Heart left ventricle (tissue), 16 donors: ENCODE data around the gene DOP1A. TPM values are rescaled to one million over a fixed set of nuclear protein-coding genes. Genes with fewer than 3 reads are reported as not detected.
A peak's percentile ranks its signal among the peaks of the same experiment; 100 is the strongest.

Source experiments
- ATAC-seq, 4 donors: fragments of 200-7000 bp; cut with Tn5 transposase; one replicate each; pipeline ENCODE4 v1.9.1; 2020 to 2022; ENCODE audit warnings: moderate library complexity in 4 of 4, mild to moderate bottlenecking in 3 of 4, moderate number of reproducible peaks in 1 of 4
- DNase-seq, 5 donors: peaks; one replicate each; pipeline ENCODE4 v3.0.0-alpha.2; 2020
- H3K27ac ChIP-seq, 12 donors: fragments of 200-600 bp; sonication (generic) in 4 of 12; one replicate each; pipeline versions ENCODE4 v1.5.0 to v1.8.0; 2016 to 2022; ENCODE audit warnings: mild to moderate bottlenecking in 2 of 12
- H3K27me3 ChIP-seq, 9 donors: fragments of 200-600 bp; sonication (generic) in 2 of 9; one replicate each; pipeline versions ENCODE4 v1.5.1 to v1.8.0; 2016 to 2022; ENCODE audit warnings: mild to moderate bottlenecking in 3 of 9
- H3K36me3 ChIP-seq, 9 donors: fragments of 200-600 bp; sonication (generic) in 2 of 9; one replicate each; pipeline versions ENCODE4 v1.5.0 to v1.8.0; 2018 to 2022; ENCODE audit warnings: mild to moderate bottlenecking in 2 of 9
- H3K4me1 ChIP-seq, 12 donors: fragments of 200-600 bp; sonication (generic) in 4 of 12; one replicate each; pipeline versions ENCODE4 v1.5.0 to v1.8.0; 2016 to 2022; ENCODE audit warnings: mild to moderate bottlenecking in 3 of 12
- H3K4me3 ChIP-seq, 12 donors: fragments of 200-600 bp; sonication (generic) in 4 of 12; one replicate each; pipeline versions ENCODE4 v1.5.0 to v1.8.0; 2017 to 2022; ENCODE audit warnings: mild to moderate bottlenecking in 9 of 12, moderate library complexity in 4 of 12
- H3K9me3 ChIP-seq, 12 donors: fragments of 200-600 bp; sonication (generic) in 4 of 12; one replicate each; pipeline versions ENCODE4 v1.5.0 to v1.8.0; 2016 to 2022; ENCODE audit warnings: mild to moderate bottlenecking in 1 of 12
- POLR2A ChIP-seq, 2 donors: fragments of 450-650 bp; IDR thresholded peaks; one replicate each; pipeline ENCODE4 v1.6.1; 2017; ENCODE audit warnings: antibody characterized with exemption in 2 of 2, mild to moderate bottlenecking in 2 of 2, moderate library complexity in 2 of 2
- WGBS, 4 donors: extraction: QIAGEN DNeasy Blood & Tissue Kit in 2 of 4; methylation state at CpG; one replicate each; pipeline versions ENCODE4 v1.1.5 to v1.1.7; 2013 to 2018; 5-methylcytosine and 5-hydroxymethylcytosine counted together
- intact Hi-C, 10 donors: fragments of 100-400 bp; cut with DNase I; formaldehyde crosslinking; loops; one replicate each; pipeline versions ENCODE4 v1.11.1 to v1.14.2; 2022
- polyA plus RNA-seq, 2 donors: library from polyadenylated mRNA; stranded (reverse); fragments of 200-250 nt; gene quantifications; one replicate each; pipeline ENCODE4 v1.2.3, GENCODE V29; 2013
- total RNA-seq, 9 donors: library from RNA; depleted of rRNA in 2 of 9; stranded (reverse); fragments of >200 nt in 2 of 9; fragmentation: NEBNext Ultra II Directional in 3 of 9; extraction: Animal tissue kit (Norgen Biotek cat#: 25700) in 3 of 9; gene quantifications; one replicate each; pipeline versions ENCODE4 v1.1.0 to v1.2.4, GENCODE V29; 2016 to 2023
- TF ChIP-seq, protein P1 (sequence below), 12 donors: fragments of 200-600 bp; sonication (generic) in 4 of 12; IDR thresholded peaks; one replicate each; pipeline versions ENCODE4 v1.5.0 to v1.8.0; 2018 to 2022; ENCODE audit warnings: antibody characterized with exemption in 12 of 12, mild to moderate bottlenecking in 5 of 12
- donor health status: ischemic (EF 13 %, LVEDD 7.1; RV severe dilation, severe dysfunction).
- donor health status: healthy with polysubstance abuse.
- donor health status: DM: no; HTN: yes; CAD: no.
- donor health status: DM: no; HTN: no; CAD: no.
- donor health status: ischemic (EF 25% LVEDD 6.9; RV normal size, moderate dysfunction).
- donor health status: ischemic (EF 25% LVEDD 5.7; RV mildly dilated, moderate dysfunction).
- donor health status: healthy.
- donor health status: DM: yes; HTN: yes; CAD: no.
- donor health status: ischemic (EF 35%, LVEDD 5.7; RV mildly dilated, moderate dysfunction).
- donor health status: nonischemic (EF 11% LVEDD 7.7; RV severe dilation, severe dysfunction).
- donor health status: DM: yes; HTN: yes; CAD: no.
- donor health status: PGD.
- donor health status: ischemic (EF 29% LVEDD 5.4; RV normal size, mild dysfunction).
- donor health status: nonischemic (EF 23%, LVEDD 6.1; RV moderate dilation, normal function).

Gene DOP1A
- total and polyA plus RNA-seq, 11 donors, result 5.0 to 25.7 (median 22.6) TPM

GRCh38 chr6:83057705-83058321 lies 9.7 kb upstream of the DOP1A start:
- Histone ChIP-seq H3K4me1 (peaks cover 0 to 6% (median 0%) of the 10 kb centered on the region in 12 donors), H3K9me3 (no peaks in the 10 kb centered on the region), H3K4me3 (no peak overlapping the region), H3K27ac (no peak overlapping the region), H3K36me3 (peaks cover 0 to 10% (median 0%) of the 10 kb centered on the region in 9 donors), H3K27me3 (no peaks in the 10 kb centered on the region)
- TF ChIP-seq, protein P1, sequence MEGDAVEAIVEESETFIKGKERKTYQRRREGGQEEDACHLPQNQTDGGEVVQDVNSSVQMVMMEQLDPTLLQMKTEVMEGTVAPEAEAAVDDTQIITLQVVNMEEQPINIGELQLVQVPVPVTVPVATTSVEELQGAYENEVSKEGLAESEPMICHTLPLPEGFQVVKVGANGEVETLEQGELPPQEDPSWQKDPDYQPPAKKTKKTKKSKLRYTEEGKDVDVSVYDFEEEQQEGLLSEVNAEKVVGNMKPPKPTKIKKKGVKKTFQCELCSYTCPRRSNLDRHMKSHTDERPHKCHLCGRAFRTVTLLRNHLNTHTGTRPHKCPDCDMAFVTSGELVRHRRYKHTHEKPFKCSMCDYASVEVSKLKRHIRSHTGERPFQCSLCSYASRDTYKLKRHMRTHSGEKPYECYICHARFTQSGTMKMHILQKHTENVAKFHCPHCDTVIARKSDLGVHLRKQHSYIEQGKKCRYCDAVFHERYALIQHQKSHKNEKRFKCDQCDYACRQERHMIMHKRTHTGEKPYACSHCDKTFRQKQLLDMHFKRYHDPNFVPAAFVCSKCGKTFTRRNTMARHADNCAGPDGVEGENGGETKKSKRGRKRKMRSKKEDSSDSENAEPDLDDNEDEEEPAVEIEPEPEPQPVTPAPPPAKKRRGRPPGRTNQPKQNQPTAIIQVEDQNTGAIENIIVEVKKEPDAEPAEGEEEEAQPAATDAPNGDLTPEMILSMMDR (IDR thresholded peaks at IDR 0.05), result peak; percentile 35 to 74 (median 65)
- TF ChIP-seq POLR2A (IDR thresholded peaks at IDR 0.05), result no peak
- DNase-seq (peak in 2 of 5 donors; percentile 19 to 26), ATAC-seq (peak in 2 of 4 donors; percentile 58 to 69)
- 34 to 39% (median 38%) methylated on average over 4 of the region's 4 CpGs for WGBS, 4 donors
- intact Hi-C loops, result loop anchor here (1.0 to 10.0 kb wide), 9 partner anchors 156 to 811 kb away; partner anchors contain the start of genes IBTK (in 2 of the 10) and TPBG (in 1 of the 10)

GRCh38 chr6:83061190-83061589 lies 6.3 kb upstream of the DOP1A start:
- TF ChIP-seq POLR2A (IDR thresholded peaks at IDR 0.05), result no peak
- TF ChIP-seq, protein P1 (IDR thresholded peaks at IDR 0.05), result no peak
- H3K9me3 ChIP-seq, result no peaks in the 10 kb centered on the region
- H3K27ac ChIP-seq, result no peak overlapping the region
- ATAC-seq, result no peak
- H3K4me3 ChIP-seq, result no peak overlapping the region
- peaks cover 0 to 10% (median 0%) of the 10 kb centered on the region in 9 donors for H3K36me3 ChIP-seq
- intact Hi-C loops, result loop anchor here in 3 of 10 donors (10.0 kb wide), 1 partner anchor 454 kb away; the partner anchor contains the start of gene PRSS35 (in 3 of the 3)
- DNase-seq, result no peak
- H3K4me1 ChIP-seq, result peaks cover 0 to 13% (median 4%) of the 10 kb centered on the region in 12 donors
- no peaks in the 10 kb centered on the region for H3K27me3 ChIP-seq

GRCh38 chr6:83062225-83062624 lies 5.2 kb upstream of the DOP1A start:
- 94 to 100% (median 96%) methylated on average over 1 of the region's 1 CpG for WGBS, 4 donors
- Histone ChIP-seq H3K9me3 (no peaks in the 10 kb centered on the region), H3K27me3 (no peaks in the 10 kb centered on the region), H3K36me3 (peaks cover 0 to under 1% (median 0%) of the 10 kb centered on the region in 9 donors), H3K27ac (no peak overlapping the region), H3K4me1 (peaks cover 0 to 13% (median 5%) of the 10 kb centered on the region in 12 donors), H3K4me3 (no peak overlapping the region)
- intact Hi-C loops, result loop anchor here in 3 of 10 donors (10.0 kb wide), 1 partner anchor 453 kb away; the partner anchor contains the start of gene PRSS35 (in 3 of the 3)
- ATAC-seq (no peak), DNase-seq (no peak)
- TF ChIP-seq, protein P1 (IDR thresholded peaks at IDR 0.05), result no peak
- no peak for TF ChIP-seq POLR2A (IDR thresholded peaks at IDR 0.05)

- Histone ChIP-seq H3K27ac (peak within 1 kb of the TSS in 8 of 12 donors; percentile 7 to 73 (median 52)), H3K4me3 (peak within 1 kb of the TSS; percentile 45 to 90 (median 75)), H3K27me3 (no peaks in the 10 kb centered on the region), H3K9me3 (no peaks in the 10 kb centered on the region), H3K4me1 (peaks cover 0 to 39% (median 20%) of the 10 kb centered on the region in 12 donors), H3K36me3 (no peaks in the 10 kb centered on the region)
- TF ChIP-seq, protein P1 (IDR thresholded peaks at IDR 0.05), result peak; percentile 95 to 100 (median 99)
- TF ChIP-seq POLR2A (IDR thresholded peaks at IDR 0.05), result peak in 1 of 2 donors; percentile 65
- ATAC-seq (peak; percentile 86 to 91 (median 88)), DNase-seq (peak; percentile 89 to 96 (median 91))
- intact Hi-C loops, result loop anchor here (2.0 to 10.0 kb wide), 11 partner anchors 47 to 818 kb away; partner anchors contain the start of genes PRSS35 (in 5 of the 10), PGM3 (in 3 of the 10), RWDD2A (in 3 of the 10) and IBTK (in 1 of the 10)
- 3 to 14% (median 4%) methylated on average over 15 to 48 of the region's 48 CpGs for WGBS, 4 donors
Measured at GRCh38 chr6:83065511-83066192, 1.8 kb upstream of the DOP1A start, which contains the start of gene UBE3D. Gene UBE3D, minus strand, starts transcription at chr6:83065841. Its CDS starts 123 bp downstream, at chr6:83065718.
